OCI-LY1 (cell line): ENCODE results near the gene ROCK2.

Source experiments
- CTCF ChIP-seq: fragments of 200-600 bp; sonication (generic), shearing (Covaris generic); IDR thresholded peaks from 2 replicates; pipeline ENCODE4 v1.5.1; 2017; ENCODE audit warnings: mild to moderate bottlenecking, antibody characterized with exemption, low read length, moderate library complexity, mixed read lengths
- EZH2 ChIP-seq: fragments of 200-600 bp; sonication (generic), shearing (Covaris generic); IDR thresholded peaks from 2 replicates; pipeline ENCODE4 v1.8.0; 2017; ENCODE audit warnings: borderline replicate concordance, mixed run types, mild to moderate bottlenecking, antibody characterized with exemption, low read length, moderate library complexity, mixed read lengths

- TF ChIP-seq EZH2: no peak
- no peak for TF ChIP-seq CTCF
Observed at GRCh38 chr2:11201969-11202368, 142.5 kb downstream of the ROCK2 start.
